ENCODE measurements around the gene TLE6. TPM values are rescaled to one million over a fixed set of nuclear protein-coding genes. Genes with fewer than 3 reads are reported as not detected.

TLE6 gene
- total RNA-seq, 1 donor: 0.72 TPM

GRCh38 chr19:2978772-2979171, 1.4 kb downstream of the TLE6 start:
- TF ChIP-seq CTCF (IDR thresholded peaks at IDR 0.05; ENCODE audit: extremely low read depth, low read depth, low read length): no peak
- DNase-seq (ENCODE audit: insufficient read length, low spot score, missing footprints): no peak

GRCh38 chr19:2981898-2982297, 4.5 kb downstream of the TLE6 start:
- TF ChIP-seq CTCF (IDR thresholded peaks at IDR 0.05; ENCODE audit: extremely low read depth, low read depth, low read length): no peak
- Histone ChIP-seq H3K36me3 (ENCODE audit: insufficient read depth, low read length) (no peaks in the 10 kb centered on the region), H2AFZ (ENCODE audit: low read length) (no peak overlapping the region), H3K4me2 (ENCODE audit: insufficient read depth, low read length) (no peak overlapping the region), H4K20me1 (ENCODE audit: insufficient read depth, low read length) (no peaks in the 10 kb centered on the region), H3K27ac (ENCODE audit: low read depth, low read length) (no peak overlapping the region), H3K4me1 (ENCODE audit: insufficient read depth, low read length) (peaks cover 23% of the 10 kb centered on the region), H3K4me3 (ENCODE audit: insufficient read depth, low read length) (no peak overlapping the region), H3K27me3 (ENCODE audit: insufficient read depth, low read length) (peaks cover 4% of the 10 kb centered on the region), H3K9me3 (ENCODE audit: low read depth, low read length) (no peaks in the 10 kb centered on the region), H3K79me2 (ENCODE audit: insufficient read depth, low read length) (no peaks in the 10 kb centered on the region)
- peak; percentile 72 for DNase-seq (ENCODE audit: insufficient read length, low spot score, missing footprints)

More at GRCh38 chr19:2978772-2979171, 1.4 kb downstream of the TLE6 start:
- H3K9me3 ChIP-seq (ENCODE audit: low read depth, low read length): no peaks in the 10 kb centered on the region
- H2AFZ ChIP-seq (ENCODE audit: low read length): no peak overlapping the region
- H4K20me1 ChIP-seq (ENCODE audit: insufficient read depth, low read length): no peaks in the 10 kb centered on the region
- H3K4me3 ChIP-seq (ENCODE audit: insufficient read depth, low read length): no peak overlapping the region
- H3K27ac ChIP-seq (ENCODE audit: low read depth, low read length): no peak overlapping the region
- H3K79me2 ChIP-seq (ENCODE audit: insufficient read depth, low read length): no peaks in the 10 kb centered on the region
- H3K4me2 ChIP-seq (ENCODE audit: insufficient read depth, low read length): no peak overlapping the region
- H3K27me3 ChIP-seq (ENCODE audit: insufficient read depth, low read length): no peaks in the 10 kb centered on the region
- peaks cover 24% of the 10 kb centered on the region for H3K4me1 ChIP-seq (ENCODE audit: insufficient read depth, low read length)
- H3K36me3 ChIP-seq (ENCODE audit: insufficient read depth, low read length): no peaks in the 10 kb centered on the region

- Histone ChIP-seq H3K9me3 (ENCODE audit: low read depth, low read length) (no peaks in the 10 kb centered on the region), H3K4me3 (ENCODE audit: insufficient read depth, low read length) (no peak overlapping the region), H3K4me1 (ENCODE audit: insufficient read depth, low read length) (peaks cover 22% of the 10 kb centered on the region), H2AFZ (ENCODE audit: low read length) (no peak overlapping the region), H4K20me1 (ENCODE audit: insufficient read depth, low read length) (no peaks in the 10 kb centered on the region), H3K79me2 (ENCODE audit: insufficient read depth, low read length) (no peaks in the 10 kb centered on the region), H3K27me3 (ENCODE audit: insufficient read depth, low read length) (peaks cover 9% of the 10 kb centered on the region), H3K27ac (ENCODE audit: low read depth, low read length) (no peak overlapping the region), H3K4me2 (ENCODE audit: insufficient read depth, low read length) (peak overlapping the region; percentile 75), H3K36me3 (ENCODE audit: insufficient read depth, low read length) (no peaks in the 10 kb centered on the region)
- DNase-seq (ENCODE audit: insufficient read length, low spot score, missing footprints): no peak
- TF ChIP-seq CTCF (IDR thresholded peaks at IDR 0.05; ENCODE audit: extremely low read depth, low read depth, low read length): no peak
Measured at GRCh38 chr19:2982561-2982960, 5.2 kb downstream of the TLE6 start.

GRCh38 chr19:2982983-2983350, 5.6 kb downstream of the TLE6 start:
- H3K79me2 ChIP-seq (ENCODE audit: insufficient read depth, low read length): no peaks in the 10 kb centered on the region
- peak overlapping the region; percentile 41 for H3K27ac ChIP-seq (ENCODE audit: low read depth, low read length)
- no peak for TF ChIP-seq CTCF (IDR thresholded peaks at IDR 0.05; ENCODE audit: extremely low read depth, low read depth, low read length)
- H3K4me2 ChIP-seq (ENCODE audit: insufficient read depth, low read length): peak overlapping the region; percentile 75
- no peaks in the 10 kb centered on the region for H3K9me3 ChIP-seq (ENCODE audit: low read depth, low read length)
- H2AFZ ChIP-seq (ENCODE audit: low read length): peak overlapping the region; percentile 81
- H3K4me1 ChIP-seq (ENCODE audit: insufficient read depth, low read length): peaks cover 22% of the 10 kb centered on the region
- peaks cover 9% of the 10 kb centered on the region for H3K27me3 ChIP-seq (ENCODE audit: insufficient read depth, low read length)
- H4K20me1 ChIP-seq (ENCODE audit: insufficient read depth, low read length): no peaks in the 10 kb centered on the region
- peak; percentile 97 for DNase-seq (ENCODE audit: insufficient read length, low spot score, missing footprints)
- H3K36me3 ChIP-seq (ENCODE audit: insufficient read depth, low read length): no peaks in the 10 kb centered on the region
- no peak overlapping the region for H3K4me3 ChIP-seq (ENCODE audit: insufficient read depth, low read length)
